Calu3 (cell line): ENCODE results near the gene TMEM37. TPM values are rescaled to one million over a fixed set of nuclear protein-coding genes. Genes with fewer than 3 reads are reported as not detected.
"Not testable (repeated sequence)": the region's sequence is repeated elsewhere in the genome, so short reads cannot be mapped to it uniquely, and the experiment has no call there.

Experiments
- BruUV-seq: library from RNA; stranded (reverse); fragments of 400-500 nt; replicated peaks from 2 replicates; lab custom pipeline; 2021; lab: Mats Ljungman, UMichigan
- CTCF ChIA-PET: fragments of 300-600 bp; sonication (Branson Sonifier 250); formaldehyde crosslinking; loops from one replicate; lab custom pipeline; 2022; ENCODE audit warnings: antibody characterized with exemption; lab: Charles Lee
- DNase-seq: peaks from one replicate; pipeline ENCODE4 v3.0.0; 2022
- H3K27ac Mint-ChIP-seq: one replicate; pipeline ENCODE4 v1.8.0; 2022; ENCODE audit warnings: mixed read lengths; ENCODE audit not compliant: unreplicated experiment
- H3K27me3 Mint-ChIP-seq: one replicate; pipeline ENCODE4 v1.8.0; 2022; ENCODE audit warnings: mixed read lengths; ENCODE audit not compliant: unreplicated experiment
- H3K36me3 Mint-ChIP-seq: one replicate; pipeline ENCODE4 v1.8.0; 2022; ENCODE audit warnings: mild to moderate bottlenecking, moderate library complexity, mixed read lengths; ENCODE audit not compliant: insufficient read depth, unreplicated experiment
- H3K4me1 Mint-ChIP-seq: one replicate; pipeline ENCODE4 v1.8.0; 2022; ENCODE audit warnings: mild to moderate bottlenecking, low read depth, mixed read lengths; ENCODE audit not compliant: unreplicated experiment
- H3K4me3 Mint-ChIP-seq: one replicate; pipeline ENCODE4 v1.8.0; 2022; ENCODE audit warnings: mild to moderate bottlenecking, low read depth, moderate library complexity, mixed read lengths; ENCODE audit not compliant: unreplicated experiment
- H3K9me3 Mint-ChIP-seq: one replicate; pipeline ENCODE4 v1.8.0; 2022; ENCODE audit warnings: low read depth, mixed read lengths; ENCODE audit not compliant: unreplicated experiment
- CTCF ChIP-seq: fragments of 200-600 bp; IDR thresholded peaks from one replicate; pipeline ENCODE4 v1.8.0; 2022; ENCODE audit warnings: antibody characterized with exemption; ENCODE audit not compliant: unreplicated experiment
- intact Hi-C: fragments of 100-400 bp; cut with micrococcal nuclease; formaldehyde crosslinking; loops from one replicate; pipeline ENCODE4 v1.10.0; 2022; ENCODE audit not compliant: unreplicated experiment
- total RNA-seq: library from RNA; stranded (reverse); gene quantifications from 2 replicates; pipeline ENCODE4 v1.2.3, GENCODE V29; 2022

TMEM37 gene
- total RNA-seq, 1 experiment from 2014 or later: 0.76 TPM

GRCh38 chr2:119402106-119402505 is 29.5 kb upstream of the TMEM37 start:
- Mint-ChIP-seq H3K36me3 (peaks cover 5% of the 10 kb centered on the region), H3K4me1 (peaks cover 13% of the 10 kb centered on the region), H3K27me3 (no peaks in the 10 kb centered on the region), H3K4me3 (no peak overlapping the region), H3K27ac (no peak overlapping the region), H3K9me3 (no peaks in the 10 kb centered on the region)
- no peak for DNase-seq
- TF ChIP-seq CTCF: no peak
- CTCF ChIA-PET: no interaction called here
- BruUV-seq: no TSS peak
- intact Hi-C loops: no loop called here

DNA sequence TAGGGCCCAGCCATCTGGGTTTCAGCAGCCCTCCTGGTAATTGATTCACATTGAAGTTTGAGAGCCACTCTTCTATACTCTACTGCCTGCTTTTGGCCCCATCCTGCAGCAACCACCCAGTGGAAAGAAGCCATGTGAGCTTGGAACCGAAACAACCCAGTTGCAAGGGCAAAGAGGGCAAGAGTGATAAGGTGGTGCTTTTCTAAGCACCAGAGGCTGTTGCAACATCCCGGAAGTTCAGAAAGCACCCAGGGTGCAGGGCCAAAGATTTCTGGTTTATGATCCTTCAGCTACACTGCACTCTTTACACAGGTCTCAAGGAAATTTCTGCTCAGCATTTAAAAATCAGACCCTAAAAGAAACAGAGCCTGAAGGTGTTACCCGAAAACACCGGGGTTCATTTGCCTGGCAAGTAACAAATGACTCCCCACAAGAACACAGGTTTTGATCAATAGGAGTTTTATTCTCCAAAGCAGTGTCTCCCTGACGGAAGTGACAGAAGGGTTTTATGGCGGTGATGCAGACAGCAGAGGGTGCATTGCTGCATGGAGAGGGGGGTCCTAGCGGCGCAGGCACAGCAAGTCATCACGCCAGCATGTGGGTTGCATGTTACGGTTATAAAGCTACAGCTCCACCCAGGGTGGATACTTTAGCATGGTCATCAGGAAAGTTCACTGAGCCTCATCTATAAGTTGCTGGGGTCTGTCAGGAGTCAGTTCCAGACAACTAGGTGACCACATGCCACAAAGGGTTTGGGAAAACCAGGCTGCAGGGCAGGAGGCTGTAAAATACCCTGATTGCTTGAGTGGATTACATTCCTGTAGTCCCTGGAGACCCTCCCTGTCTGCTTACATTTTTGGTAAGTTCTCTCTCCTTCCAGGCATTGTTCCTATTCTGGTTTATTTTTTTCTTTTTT is 28.8 kb upstream of the TMEM37 start:
- Mint-ChIP-seq H3K27me3 (no peaks in the 10 kb centered on the region), H3K4me3 (no peak overlapping the region), H3K36me3 (peaks cover 5% of the 10 kb centered on the region), H3K4me1 (peaks cover 13% of the 10 kb centered on the region), H3K27ac (no peak overlapping the region), H3K9me3 (no peaks in the 10 kb centered on the region)
- TF ChIP-seq CTCF: no peak
- intact Hi-C loops: no loop called here
- CTCF ChIA-PET: interaction anchor here (0.5 to 1.1 kb wide), 2 partner anchors 11 to 203 kb away, joined by 3 to 7 read pairs; no protein-coding TSS in a partner anchor
- peak; percentile 28 for DNase-seq
- no TSS peak for BruUV-seq

DNA sequence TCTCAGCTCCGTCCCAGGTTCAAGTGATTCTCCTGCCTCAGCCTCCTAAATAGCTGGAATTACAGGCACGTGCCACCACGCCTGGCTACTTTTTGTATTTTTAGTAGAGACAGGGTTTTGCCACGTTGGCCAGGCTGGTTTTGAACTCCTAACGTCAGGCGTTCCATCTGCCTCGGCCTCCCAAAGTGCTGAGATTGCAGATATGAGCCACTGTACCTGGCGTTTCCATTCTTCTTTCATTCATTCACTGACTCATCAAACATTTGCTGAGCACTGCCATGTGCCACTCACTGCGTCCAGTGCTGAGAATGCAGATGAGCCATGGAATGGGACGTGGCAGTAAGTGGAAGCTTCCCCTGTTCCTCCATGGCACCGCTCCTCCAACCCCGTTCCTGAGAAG is 28.0 kb upstream of the TMEM37 start:
- H3K36me3 Mint-ChIP-seq, H3K27ac Mint-ChIP-seq, H3K9me3 Mint-ChIP-seq, H3K4me3 Mint-ChIP-seq, H3K4me1 Mint-ChIP-seq, H3K27me3 Mint-ChIP-seq, BruUV-seq, DNase-seq, intact Hi-C loops: not testable (repeated sequence)
- CTCF ChIA-PET: interaction anchor here (0.5 to 1.1 kb wide), 2 partner anchors 12 to 202 kb away, joined by 3 to 7 read pairs; no protein-coding TSS in a partner anchor

DNA sequence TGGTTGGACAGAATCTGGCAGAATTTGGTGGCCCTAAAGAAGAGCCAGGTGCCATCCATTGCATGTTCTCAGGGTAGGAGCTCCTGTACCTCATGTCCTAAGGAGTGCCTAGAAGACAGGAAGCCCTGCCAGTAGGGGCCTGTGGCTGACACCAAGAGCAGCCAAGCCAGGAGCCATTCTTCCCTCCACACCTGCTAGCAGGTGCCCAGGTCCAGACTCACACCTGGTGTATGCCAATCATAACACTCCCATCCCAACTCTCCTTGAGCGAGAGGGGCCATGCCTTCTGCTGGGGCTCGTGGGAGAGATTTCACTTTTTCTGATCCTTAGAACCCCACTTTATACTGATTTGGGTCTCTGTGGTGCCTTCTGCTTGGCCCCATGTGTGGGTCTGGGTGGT is 26.5 kb upstream of the TMEM37 start:
- no peak overlapping the region for H3K4me3 Mint-ChIP-seq
- CTCF ChIA-PET: no interaction called here
- H3K36me3 Mint-ChIP-seq: peaks cover 5% of the 10 kb centered on the region
- intact Hi-C loops: no loop called here
- H3K4me1 Mint-ChIP-seq: no peaks in the 10 kb centered on the region
- no TSS peak for BruUV-seq
- no peaks in the 10 kb centered on the region for H3K9me3 Mint-ChIP-seq
- no peak for DNase-seq
- H3K27me3 Mint-ChIP-seq: no peaks in the 10 kb centered on the region
- no peak overlapping the region for H3K27ac Mint-ChIP-seq
- no peak for TF ChIP-seq CTCF
